HFFc6 (cell line): ENCODE measurements around the gene INPP5E. TPM values are rescaled to one million over a fixed set of nuclear protein-coding genes. Genes with fewer than 3 reads are reported as not detected.

Experiments
- DNase-seq: peaks from one replicate; pipeline ENCODE4 v3.0.0-alpha.2; 2018
- H3K27ac Mint-ChIP-seq: 2 replicates; pipeline ENCODE4 v1.8.0; 2020; ENCODE audit warnings: mild to moderate bottlenecking, mixed read lengths
- H3K27me3 Mint-ChIP-seq: 2 replicates; pipeline ENCODE4 v1.8.0; 2021; ENCODE audit warnings: mild to moderate bottlenecking, moderate library complexity, mixed read lengths; ENCODE audit not compliant: insufficient read depth
- H3K36me3 Mint-ChIP-seq: 2 replicates; pipeline ENCODE4 v1.8.0; 2021; ENCODE audit warnings: low read depth, mixed read lengths
- H3K4me1 Mint-ChIP-seq: 2 replicates; pipeline ENCODE4 v1.8.0; 2020; ENCODE audit warnings: low read depth, mixed read lengths
- H3K4me3 Mint-ChIP-seq: 2 replicates; pipeline ENCODE4 v1.8.0; 2020; ENCODE audit warnings: mild to moderate bottlenecking, moderate library complexity, mixed read lengths
- H3K9me3 Mint-ChIP-seq: 2 replicates; pipeline ENCODE4 v1.8.0; 2020; ENCODE audit warnings: mild to moderate bottlenecking, mixed read lengths
- CTCF ChIP-seq: fragments of 200-600 bp; sonication (generic); IDR thresholded peaks from 2 replicates; pipeline ENCODE4 v1.5.0; 2021; ENCODE audit warnings: antibody characterized with exemption, mild to moderate bottlenecking
- total RNA-seq, 6 experiments: library from RNA; stranded (reverse); fragmentation: NEBNext Ultra II Directional; extraction: Animal tissue kit (Norgen Biotek cat#: 25700); gene quantifications; 2 replicates in 1 of 6; 3 replicates in 5 of 6; pipeline ENCODE4 v1.2.3, GENCODE V29; 2021

INPP5E gene
- total RNA-seq, 6 experiments from 2014 or later = 11.5 to 14.0 (median 12.3) TPM

GRCh38 chr9:136457326-136457725 is 17.7 kb upstream of the INPP5E start:
- Mint-ChIP-seq H3K27ac (no peak overlapping the region), H3K9me3 (no peaks in the 10 kb centered on the region), H3K4me1 (no peaks in the 10 kb centered on the region), H3K27me3 (peaks cover 3% of the 10 kb centered on the region; the same call in 1 of the 2 replicates), H3K36me3 (peaks cover 21% of the 10 kb centered on the region; the same call in 1 of the 2 replicates), H3K4me3 (no peak overlapping the region)
- TF ChIP-seq CTCF = no peak
- DNase-seq = no peak

- no peak overlapping the region for H3K4me3 Mint-ChIP-seq
- no peak for DNase-seq
- H3K27me3 Mint-ChIP-seq = peaks cover 3% of the 10 kb centered on the region; the same call in 1 of the 2 replicates
- no peaks in the 10 kb centered on the region for H3K9me3 Mint-ChIP-seq
- no peaks in the 10 kb centered on the region for H3K4me1 Mint-ChIP-seq
- H3K27ac Mint-ChIP-seq = no peak overlapping the region
- peaks cover 18% of the 10 kb centered on the region; the same call in 1 of the 2 replicates for H3K36me3 Mint-ChIP-seq
- TF ChIP-seq CTCF = no peak
These were observed 16.6 kb upstream of the INPP5E start for GRCh38 chr9:136456258-136456657.

GRCh38 chr9:136455043-136456002 is 15.7 kb upstream of the INPP5E start:
- H3K36me3 Mint-ChIP-seq = peaks cover 22% of the 10 kb centered on the region
- H3K9me3 Mint-ChIP-seq = no peaks in the 10 kb centered on the region
- H3K27ac Mint-ChIP-seq = peak overlapping the region; percentile 24; the same call in 1 of the 2 replicates
- H3K4me1 Mint-ChIP-seq = no peaks in the 10 kb centered on the region
- no peak for DNase-seq
- H3K4me3 Mint-ChIP-seq = no peak overlapping the region
- no peak for TF ChIP-seq CTCF
- peaks cover 3% of the 10 kb centered on the region; the same call in 1 of the 2 replicates for H3K27me3 Mint-ChIP-seq

- Mint-ChIP-seq H3K27ac (no peak overlapping the region; the same call in 1 of the 2 replicates), H3K27me3 (peaks cover 3% of the 10 kb centered on the region), H3K36me3 (peaks cover 25% of the 10 kb centered on the region)
These were observed 14.6 kb upstream of the INPP5E start for GRCh38 chr9:136454026-136454796.

More at GRCh38 chr9:136454026-136454796, 14.6 kb upstream of the INPP5E start:
- no peak for TF ChIP-seq CTCF
- Mint-ChIP-seq H3K4me1 (no peaks in the 10 kb centered on the region), H3K9me3 (no peaks in the 10 kb centered on the region), H3K4me3 (no peak overlapping the region)
- DNase-seq = no peak
